T-helper 1 cell treated with Interleukin-12 subunit alpha and Interleukin-12 subunit beta and Interleukin-4 antibody, amounts not matched to agents 30 ng/mL and 1 ng/mL, for 36 hours (primary cell): ENCODE data around the gene USP8. TPM values are rescaled to one million over a fixed set of nuclear protein-coding genes. Genes with fewer than 3 reads are reported as not detected.
"Not testable (repeated sequence)": the region's sequence is repeated elsewhere in the genome, so short reads cannot be mapped to it uniquely, and the experiment has no call there.

Experiments used
- intact Hi-C: fragments of 100-400 bp; cut with micrococcal nuclease; formaldehyde crosslinking; loops from one replicate; pipeline ENCODE4 v1.15.1; 2024
- total RNA-seq: library from RNA; stranded (reverse); gene quantifications from 2 replicates; pipeline ENCODE4 v1.2.3, GENCODE V29; 2022

Gene USP8
- total RNA-seq, result 65.5 and 68.9 TPM in 2 replicates

DNA sequence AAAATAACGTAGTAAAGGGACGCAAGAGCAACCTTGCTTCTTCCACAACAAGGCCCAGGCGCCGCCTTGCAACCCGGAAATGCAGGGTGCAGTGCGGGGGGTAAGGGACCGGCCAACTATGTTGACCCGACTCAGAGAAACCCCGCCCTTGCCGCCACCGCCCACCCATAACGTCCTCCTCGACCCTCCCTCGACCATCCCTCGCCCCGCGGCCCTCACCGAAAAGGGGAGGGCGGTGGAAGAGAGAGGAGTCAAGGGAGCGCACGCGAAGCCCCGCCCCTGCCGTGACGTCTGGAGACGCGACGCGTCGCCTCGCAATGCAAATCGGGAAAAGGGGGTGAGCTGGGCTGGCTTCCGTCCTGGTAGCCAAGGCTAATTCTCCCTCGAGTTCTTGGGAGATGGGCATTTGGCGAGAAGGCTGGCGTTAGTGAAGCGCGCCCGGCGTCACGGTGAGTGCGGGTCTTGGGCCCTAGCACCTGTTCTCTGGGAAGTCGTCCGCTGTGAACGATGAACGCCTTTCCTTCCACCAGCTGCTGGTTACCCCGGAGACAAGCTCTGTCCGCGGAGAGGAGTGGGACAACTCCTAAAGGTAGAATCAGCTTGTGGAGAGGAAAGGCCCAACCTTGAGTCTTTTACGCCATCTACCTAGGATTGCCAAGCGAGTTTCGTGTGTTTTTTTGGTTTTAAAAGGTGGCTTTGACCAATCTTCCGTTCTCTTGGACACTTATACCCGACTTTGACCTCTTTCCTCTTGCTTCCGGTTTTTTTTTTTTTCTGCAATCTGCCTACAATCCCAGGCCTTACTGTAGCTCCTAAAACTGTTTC lies at the start of gene USP8:
USP8 (plus strand) TSS at position 340 of the 825 bp plus-strand sequence. CDS start 14,669 bp downstream, outside the sequence.
- intact Hi-C loops, result loop anchor here (1.0 to 5.0 kb wide), 11 partner anchors 70 to 1613 kb away; partner anchors contain the start of genes CEP152, COPS2, FAM227B and SLC27A2

DNA sequence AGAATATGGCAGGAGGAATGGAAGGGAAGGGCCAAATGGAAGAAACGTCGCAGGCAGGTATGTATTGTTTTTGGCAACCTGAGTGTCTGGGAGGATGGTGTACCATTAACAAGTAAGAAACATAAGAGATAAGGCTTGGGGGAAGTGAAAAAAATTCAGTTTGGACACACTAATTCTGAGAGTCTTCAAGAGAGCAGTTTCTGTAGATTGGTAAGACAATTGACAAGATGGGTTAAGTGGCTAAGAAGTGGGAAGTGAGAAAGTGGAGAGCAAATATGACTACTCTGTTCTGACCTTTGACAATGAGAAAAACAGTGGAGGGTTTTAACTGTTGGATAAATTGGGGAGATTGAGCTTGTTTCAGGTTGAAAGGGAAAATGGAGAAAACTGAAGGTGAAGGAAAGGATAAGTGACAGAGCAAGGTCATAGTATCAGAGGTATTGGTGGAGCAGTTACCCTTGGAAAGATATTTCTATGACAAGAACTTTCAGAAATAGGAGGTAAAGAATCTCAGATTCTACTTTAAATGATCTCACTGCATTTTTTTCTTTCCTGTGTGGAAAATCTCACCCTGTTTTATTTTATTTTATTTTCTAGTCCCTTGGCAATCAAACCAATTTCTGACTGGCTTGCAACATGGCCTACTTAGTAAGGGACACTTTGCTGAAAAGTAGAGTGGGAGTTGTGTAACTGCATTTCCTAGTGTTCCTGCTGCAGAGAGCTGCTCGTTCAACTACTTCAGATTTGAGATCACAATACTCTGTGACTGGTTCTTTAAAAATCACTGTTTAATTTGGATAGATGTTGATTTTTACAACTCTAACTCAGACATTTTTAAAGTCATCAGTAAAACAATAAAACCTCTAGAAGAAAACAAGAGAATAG lies 46.1 kb upstream of the USP8 start:
- intact Hi-C loops, result no loop called here

DNA sequence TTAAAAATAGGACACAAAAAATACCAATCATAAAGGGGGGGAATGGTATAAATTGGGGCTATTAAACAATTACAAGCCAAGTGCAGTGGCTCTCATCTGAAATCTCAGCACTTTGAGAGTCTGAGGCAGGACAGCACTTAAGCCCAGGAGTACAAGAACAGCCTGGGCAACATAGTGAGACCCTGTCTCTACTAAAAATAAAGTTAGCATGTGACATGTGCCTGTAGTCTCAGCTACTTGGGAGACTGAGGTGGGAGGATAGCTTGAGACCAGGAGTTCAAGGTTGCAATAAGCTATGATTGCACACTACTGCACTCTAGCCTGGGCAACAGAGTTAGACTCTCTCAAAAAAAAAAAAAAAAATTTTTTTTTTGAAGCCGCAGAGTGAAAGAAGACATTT lies 45.4 kb upstream of the USP8 start:
- intact Hi-C loops, result no loop called here

DNA sequence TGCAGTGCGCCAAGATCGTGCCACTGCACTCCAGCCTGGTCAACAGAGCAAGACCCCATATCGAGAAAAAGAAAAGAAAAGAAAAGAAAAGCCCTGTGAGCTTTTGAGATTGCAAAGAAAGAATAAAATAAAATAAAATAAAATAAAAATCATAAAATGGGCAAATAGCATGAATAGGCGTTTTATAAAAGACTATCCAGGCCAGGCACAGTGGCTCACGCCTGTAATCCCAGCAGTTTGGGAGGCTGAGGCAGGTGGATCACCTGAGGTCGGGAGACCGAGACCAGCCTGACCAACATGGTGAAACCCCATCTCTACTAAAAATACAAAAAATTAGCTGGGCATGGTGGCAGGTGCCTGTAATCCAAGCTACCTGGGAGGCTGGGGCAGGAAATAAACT lies 44.8 kb upstream of the USP8 start:
- intact Hi-C loops, result not testable (repeated sequence)

DNA sequence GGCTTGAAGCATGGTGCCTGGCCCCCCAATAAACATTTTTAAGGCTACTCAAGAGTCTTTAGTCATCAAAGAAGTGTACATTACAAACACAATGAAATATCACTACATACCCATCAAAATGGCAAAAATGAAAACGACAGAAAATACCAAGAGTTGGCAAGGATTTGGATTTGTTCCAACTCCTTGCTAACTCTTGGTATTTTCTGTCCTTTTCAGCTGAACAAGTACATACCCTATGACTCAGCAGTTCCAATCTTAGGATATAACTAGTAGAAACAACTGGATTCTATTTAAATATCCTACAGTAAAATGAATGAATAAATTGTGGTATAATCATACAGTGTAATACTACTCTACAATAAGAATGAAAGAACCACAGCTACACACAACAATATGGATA lies 44.1 kb upstream of the USP8 start:
- intact Hi-C loops, result no loop called here

DNA sequence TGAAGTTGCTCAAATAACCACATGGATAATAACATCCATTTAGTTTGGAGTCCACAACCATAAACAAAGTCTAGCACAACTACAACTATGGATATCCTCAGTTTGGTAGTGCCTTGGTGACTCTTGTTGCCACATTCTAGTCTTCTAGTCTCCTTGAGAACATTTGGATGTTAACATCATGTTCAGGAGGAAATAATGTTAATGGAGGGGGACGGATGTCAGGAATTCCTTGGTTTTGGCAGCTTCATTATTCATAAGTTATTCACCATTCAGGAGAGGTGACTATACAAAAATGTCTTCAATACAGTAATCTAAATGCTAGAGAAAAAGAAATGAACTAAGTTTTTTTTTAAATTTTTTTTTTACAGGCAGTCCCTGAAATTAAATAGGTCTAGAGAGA lies 42.8 kb upstream of the USP8 start:
- intact Hi-C loops, result no loop called here

DNA sequence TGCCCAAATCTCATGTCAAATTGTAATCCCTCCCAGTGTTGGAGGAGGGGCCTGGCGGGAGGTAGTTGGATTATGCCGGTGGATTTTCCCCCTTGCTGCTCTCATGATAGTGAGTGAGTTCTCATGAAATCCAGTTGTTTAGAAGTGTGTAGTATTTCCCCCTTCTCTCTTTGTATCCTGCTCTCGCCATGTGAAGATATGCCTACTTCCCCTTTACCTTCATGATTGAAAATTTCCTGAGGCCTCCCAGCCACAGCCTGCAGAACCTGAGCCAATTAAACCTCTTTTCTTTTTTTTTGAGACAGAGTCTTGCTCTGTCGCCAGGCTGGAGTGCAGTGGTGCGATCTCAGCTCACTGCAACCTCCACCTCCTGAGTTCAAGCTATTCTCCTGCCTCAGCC lies 41.8 kb upstream of the USP8 start:
- intact Hi-C loops, result not testable (repeated sequence)

DNA sequence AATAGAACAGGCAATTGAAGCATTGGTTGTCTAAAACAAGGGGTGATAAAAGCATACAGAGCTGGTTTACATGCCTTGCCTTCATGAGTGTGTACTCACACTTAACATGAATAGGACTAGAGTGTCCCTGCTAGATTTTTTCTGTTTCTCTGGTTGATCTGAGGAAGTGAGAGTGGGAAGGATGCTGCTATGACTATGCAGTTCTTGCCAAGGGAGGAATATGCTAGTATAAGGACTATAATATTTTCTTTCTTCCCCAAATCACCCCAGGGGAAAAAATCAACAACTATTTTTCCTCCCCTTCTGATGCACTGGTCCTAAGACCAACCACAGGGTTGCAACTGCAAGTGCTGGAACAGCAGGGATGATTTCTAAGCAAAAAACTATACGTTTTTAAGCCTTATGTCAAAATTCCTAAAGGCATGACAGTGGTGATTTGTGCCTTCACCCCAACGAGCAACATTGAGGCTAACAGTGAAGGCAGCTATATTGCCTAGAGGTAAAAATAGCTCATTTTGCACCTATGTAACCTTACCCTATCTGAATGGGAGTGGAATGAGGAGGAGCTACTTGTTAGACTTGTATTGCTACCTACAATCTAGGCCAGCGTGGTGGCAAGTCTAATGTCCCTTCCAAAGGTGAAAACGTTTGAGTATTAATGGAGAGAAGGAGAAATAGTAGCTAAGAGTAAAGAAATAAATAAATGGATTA lies 33.5 kb upstream of the USP8 start:
- intact Hi-C loops, result no loop called here

DNA sequence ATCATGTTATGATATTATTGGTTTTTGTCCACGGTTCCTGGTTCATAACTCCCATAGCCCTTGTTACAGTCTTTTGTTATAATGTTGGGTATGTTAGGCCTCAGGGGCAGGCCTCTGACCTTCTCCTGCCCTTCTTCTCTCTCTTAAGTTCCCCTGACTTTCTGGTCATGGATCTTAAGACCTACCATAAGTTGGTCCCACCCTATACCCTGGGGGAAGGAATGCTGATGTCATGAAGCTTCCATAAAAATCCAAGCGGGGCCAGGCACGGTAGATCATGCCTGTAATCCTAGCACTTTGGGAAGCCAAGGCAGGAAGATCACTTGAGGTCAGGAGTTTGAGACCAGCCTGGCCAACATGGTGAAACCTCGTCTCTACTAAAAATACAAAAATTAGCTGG lies 32.6 kb upstream of the USP8 start:
- intact Hi-C loops, result not testable (repeated sequence)

DNA sequence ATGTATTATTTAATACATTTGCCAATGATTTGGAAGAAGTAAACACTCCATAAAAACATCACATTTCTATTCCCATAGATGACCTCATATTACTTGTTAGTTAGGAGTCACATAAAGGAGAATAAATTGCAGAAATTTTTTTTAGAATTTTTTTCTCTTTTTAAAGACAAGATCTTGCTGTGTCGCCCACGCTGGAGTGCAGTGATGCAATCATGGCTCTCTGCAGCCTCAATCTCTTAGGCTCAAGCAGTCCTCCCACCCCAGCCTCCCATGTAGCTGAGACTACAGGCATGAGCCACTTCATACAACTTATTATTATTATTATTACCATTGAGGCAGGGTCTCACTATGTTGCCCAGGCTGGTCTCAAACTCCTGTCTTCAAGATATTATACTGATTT lies 12.3 kb upstream of the USP8 start:
- intact Hi-C loops, result no loop called here

DNA sequence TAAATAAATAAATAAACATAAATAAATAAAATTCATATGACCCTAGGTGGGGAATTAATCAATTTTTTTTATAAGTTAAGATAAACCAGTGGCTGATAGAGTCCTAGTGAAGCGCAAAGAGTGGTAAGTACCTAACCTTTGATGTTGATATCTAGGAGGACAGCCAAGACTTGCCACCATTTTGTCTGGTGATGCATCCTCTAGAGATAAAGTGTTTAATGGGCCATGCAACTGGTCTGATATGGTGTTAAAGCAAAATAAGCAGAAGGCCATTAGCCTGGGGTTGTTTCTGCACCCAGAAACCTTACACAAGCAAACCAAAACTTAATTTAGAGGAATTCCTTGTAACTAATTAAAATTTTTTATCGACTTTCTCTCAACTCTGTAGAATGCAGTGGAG lies 9.6 kb upstream of the USP8 start:
- intact Hi-C loops, result no loop called here

DNA sequence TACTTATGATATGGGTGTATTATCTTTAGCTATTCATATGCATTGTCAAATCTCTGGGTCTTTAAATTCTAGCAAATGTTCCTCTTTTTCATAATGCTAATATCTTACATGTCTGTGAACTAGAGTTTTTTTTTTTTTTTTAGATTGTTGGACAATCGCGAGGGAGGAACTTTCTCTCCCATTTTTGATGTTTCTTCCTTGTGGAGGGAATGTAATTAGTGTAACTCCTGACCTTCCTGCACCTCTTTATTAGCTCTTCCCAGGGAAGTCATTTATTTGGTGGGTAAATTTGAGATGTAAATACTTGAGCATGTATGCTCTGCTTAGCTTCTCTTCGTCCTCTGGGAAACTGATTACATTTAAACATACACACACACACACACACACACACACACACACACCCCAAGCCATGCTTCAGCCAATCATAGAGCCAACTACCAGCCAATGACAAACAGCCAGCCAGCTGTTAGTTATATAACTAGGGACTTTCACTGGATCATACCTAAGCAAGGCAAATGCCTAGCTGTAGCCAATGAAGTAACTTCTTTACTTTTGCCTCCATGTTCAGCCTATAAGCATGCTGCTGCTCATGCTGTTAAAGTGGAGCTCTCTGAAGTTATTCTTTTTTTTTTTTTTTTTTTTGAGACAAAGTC lies 8.3 kb upstream of the USP8 start:
- intact Hi-C loops, result no loop called here

DNA sequence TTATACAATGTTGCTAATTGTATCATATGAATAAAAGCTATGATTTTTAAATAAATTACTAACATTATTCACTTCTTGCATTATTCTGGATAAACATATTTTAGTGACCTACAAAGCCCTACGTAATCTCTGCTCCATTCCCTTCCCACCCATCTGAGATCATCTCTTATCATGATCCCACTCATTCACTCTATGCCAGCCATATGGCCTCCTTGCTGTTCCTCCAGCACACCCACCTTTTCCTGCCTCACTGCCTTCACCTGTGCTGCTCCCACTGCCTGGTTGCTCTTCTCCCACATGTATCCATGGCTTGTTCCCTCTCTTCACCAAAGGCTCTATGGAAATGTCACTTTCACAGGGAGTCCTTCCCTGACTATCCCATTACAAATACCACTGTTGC lies 7.3 kb upstream of the USP8 start:
- intact Hi-C loops, result no loop called here

DNA sequence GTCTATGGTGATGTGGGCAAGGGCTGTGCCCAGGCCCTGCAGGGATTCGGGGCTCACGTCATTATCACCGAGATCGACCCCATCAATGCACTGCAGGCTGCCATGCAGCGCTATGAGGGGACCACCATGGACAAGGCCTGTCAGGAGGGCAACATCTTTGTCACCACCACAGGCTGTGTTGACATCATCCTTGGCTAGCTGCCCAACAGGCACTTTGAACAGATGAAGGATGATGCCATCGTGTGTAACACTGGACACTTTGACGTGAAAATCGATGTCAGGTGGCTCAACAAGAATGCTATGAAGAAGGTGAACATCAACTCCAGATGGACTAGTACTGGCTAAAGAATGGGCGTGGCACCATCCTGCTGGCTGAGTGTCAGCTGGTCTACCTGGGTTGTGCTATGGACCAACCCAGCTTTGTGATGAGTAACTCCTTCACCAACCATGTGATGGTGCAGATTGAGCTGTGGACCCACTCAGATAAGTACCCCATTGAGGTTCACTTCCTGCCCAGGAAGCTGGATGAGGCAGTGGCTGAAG lies 6.1 kb upstream of the USP8 start:
- intact Hi-C loops, result no loop called here

DNA sequence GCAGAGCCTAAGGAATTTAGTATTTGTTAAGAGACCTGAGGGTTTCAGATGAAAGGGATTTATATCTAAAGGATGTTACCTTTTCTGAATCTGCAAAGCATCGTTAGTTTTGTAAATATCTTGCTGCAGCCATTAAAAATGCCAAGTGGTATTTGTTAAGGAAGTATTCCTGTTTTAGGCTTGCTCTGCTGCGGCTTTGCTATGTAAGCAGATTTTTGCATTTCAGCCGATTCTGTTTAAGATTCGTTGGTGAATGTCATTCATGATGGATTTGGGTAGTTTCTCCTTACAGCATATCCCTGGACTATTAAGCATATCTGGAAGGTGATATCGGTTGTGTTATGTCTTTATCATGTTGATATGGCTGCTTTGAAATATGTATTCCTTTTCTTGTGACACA lies 1.0 kb downstream of the USP8 start:
- intact Hi-C loops, result loop anchor here (2.0 kb wide), 3 partner anchors 242 to 1270 kb away; partner anchors contain the start of genes COPS2 and SLC27A2

DNA sequence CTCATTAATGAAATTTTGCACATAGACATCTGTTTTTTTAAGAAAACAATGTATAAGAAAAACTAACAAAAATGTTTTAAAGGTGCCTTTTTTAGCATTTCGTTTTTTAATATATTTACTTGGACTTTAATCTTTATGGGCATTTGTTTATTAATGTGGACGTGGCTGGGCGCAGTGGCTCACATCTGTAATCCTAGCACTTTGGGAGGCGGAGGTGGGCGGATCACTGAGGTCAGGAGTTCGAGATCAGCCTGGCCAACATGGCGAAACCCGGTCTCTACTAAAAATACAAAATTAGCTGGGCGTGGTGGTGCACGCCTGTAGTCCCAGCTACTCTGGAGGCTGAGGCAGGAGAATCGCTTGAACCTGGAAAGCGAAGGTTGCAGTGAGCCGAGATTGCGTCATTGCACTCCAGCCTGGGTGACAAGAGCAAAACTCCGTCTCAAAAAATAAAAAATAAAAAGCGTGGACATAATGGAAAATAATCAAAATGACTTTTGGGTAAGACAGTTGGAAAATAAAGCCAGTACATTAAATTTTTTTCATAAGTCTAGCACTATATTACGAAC lies 1.6 kb downstream of the USP8 start:
- intact Hi-C loops, result loop anchor here (2.0 kb wide), 3 partner anchors 243 to 1271 kb away; partner anchors contain the start of genes COPS2 and SLC27A2

DNA sequence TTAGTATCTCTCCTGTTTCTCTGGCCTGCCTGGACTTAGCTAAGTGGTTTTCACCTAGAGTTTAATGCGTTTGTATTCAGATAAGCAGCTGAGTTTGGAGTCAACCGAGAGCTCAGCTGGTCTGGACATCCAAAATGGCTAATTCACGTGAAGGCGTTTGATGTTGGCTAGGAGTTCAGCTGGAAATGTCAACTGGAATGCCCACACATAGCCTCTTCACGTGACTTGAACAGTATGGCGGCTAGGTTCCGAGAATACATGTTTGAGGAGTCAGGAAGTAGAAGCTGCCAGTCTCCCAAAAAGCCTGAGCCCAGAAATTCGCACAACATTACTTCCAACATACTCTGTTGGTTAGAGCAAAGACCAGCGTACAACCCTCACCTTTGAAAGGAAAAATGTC lies 2.2 kb downstream of the USP8 start:
- intact Hi-C loops, result no loop called here

DNA sequence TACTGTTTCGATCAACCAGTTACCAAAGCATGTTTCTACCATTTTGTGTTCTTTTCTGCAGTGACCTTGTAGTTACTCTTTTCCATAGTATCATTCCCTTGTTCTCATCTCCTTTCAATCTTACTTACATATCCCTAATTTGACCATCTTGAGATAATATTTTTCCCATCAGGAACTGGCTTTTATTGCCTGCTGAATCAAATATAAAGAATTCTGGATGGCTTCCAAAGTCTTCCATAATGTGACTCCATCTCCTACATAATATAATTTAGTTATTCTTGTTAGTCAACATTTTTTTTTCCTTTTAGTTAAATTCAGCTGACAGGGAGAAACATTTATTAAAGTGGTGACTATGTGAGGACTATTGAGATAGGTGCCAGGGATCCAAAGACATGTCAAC lies 7.0 kb downstream of the USP8 start:
- intact Hi-C loops, result no loop called here

DNA sequence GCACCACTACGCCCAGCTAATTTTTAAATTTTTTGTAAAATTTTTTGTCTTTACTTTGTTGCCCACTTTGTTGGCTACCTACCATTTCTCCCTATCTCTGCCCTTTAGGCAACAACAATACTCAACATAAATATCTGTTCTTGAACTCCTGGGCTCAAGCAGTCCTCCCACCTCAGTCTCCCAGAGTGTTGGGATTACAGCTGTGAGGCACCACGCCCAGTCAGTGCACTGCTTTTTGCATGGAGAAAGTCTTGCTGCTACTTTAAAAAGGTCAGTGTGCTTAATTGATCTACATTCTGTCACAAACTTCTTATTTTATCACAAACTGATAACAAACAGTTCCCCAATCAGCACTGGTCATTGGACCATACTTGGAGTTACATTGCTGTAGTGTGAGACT lies 8.0 kb downstream of the USP8 start:
- intact Hi-C loops, result no loop called here

DNA sequence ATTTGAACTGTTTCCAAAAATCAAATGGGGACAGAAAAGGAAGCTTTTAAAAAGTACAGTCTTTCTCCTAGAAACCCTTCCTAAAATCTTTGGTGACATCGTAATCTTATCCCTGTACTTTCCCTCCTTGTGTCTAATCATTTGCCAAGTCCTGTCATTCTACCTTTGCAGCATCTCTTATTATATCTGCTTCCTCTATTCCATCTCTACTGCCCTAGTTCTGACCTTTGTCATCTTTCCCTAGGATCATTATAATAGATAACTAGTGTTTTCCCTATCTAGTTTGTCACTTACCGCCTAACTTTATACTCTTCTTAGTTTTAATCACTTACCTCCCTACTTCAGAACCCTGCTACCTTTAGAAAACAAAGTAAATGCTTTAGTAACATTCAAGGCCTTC lies 11.6 kb downstream of the USP8 start:
- intact Hi-C loops, result no loop called here
